NOMO-1 (cell line): ENCODE data around the gene TSPAN12.

ENCODE experiments used
- DNase-seq, 2 experiments: peaks; one replicate each; lab custom pipeline; 2025; ENCODE audit not compliant: unreplicated experiment in 2 of 2; lab: John Stamatoyannopoulos, UW

TSPAN12 gene

DNA sequence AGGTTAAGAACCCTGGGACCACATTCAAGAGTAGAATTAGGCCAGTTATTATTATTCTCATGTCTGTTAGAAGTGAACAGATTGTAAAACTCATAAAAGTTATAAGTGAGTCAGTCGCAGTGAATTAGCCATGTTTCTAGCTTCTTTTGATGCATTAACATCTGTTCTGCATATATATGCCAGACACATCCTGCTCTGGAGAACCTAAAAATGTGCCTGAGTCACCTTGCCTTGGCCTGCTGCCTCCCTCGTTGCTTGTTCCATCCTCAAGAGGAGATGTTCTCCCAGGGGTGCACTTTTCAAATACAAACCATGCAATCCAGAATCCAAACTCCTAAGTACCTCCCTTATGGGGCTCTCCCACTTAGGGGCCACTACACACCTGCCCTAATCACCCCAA lies 14.8 kb downstream of the TSPAN12 start:
- DNase-seq = no peak

- DNase-seq = no peak
Measured at GRCh38 chr7:120842121-120842621, 15.8 kb downstream of the TSPAN12 start.

DNA sequence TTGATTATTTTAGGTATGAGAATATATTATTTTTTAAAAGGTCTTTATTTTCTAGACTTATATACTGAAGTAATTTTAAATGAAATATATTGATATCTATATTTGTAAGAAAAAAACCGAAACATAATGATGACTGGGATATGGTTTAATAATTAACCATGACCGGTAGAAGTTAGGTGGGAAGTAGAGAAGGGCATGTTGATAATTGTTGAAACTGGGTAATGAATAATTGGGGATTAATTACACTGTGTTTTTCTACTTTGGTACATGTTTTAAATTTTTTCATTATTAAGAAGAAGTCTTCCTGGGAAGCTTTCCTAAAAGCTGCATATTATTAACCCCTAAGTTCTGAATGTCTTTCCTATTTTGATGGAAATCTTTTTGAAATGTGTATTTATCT lies 16.3 kb downstream of the TSPAN12 start:
- DNase-seq = no peak

GRCh38 chr7:120838281-120838682 lies 19.7 kb downstream of the TSPAN12 start:
- no peak for DNase-seq

- no peak for DNase-seq
Measured at GRCh38 chr7:120837599-120837998, 20.3 kb downstream of the TSPAN12 start.

GRCh38 chr7:120836556-120837115 lies 21.3 kb downstream of the TSPAN12 start:
- no peak for DNase-seq

GRCh38 chr7:120834726-120835125 lies 23.2 kb downstream of the TSPAN12 start:
- no peak for DNase-seq

DNA sequence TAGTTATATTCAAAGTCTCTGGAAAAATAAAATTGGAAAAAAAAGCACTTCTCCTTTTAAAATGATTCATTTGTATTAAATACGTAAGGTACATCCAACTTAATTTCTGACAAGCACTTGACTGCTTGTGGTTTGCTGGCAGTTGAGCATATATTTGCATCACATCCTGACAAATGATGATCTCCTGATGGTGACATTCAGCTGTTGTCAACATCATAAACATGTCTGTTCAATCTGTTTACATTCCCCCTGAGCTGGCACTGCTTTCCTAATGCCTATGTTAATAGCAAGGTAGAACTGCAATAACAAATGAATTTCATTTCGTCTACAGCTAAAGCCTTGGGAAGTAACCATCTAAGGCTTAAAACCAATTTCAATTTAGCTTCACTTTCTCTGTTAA lies 24.4 kb downstream of the TSPAN12 start:
- DNase-seq = no peak

DNA sequence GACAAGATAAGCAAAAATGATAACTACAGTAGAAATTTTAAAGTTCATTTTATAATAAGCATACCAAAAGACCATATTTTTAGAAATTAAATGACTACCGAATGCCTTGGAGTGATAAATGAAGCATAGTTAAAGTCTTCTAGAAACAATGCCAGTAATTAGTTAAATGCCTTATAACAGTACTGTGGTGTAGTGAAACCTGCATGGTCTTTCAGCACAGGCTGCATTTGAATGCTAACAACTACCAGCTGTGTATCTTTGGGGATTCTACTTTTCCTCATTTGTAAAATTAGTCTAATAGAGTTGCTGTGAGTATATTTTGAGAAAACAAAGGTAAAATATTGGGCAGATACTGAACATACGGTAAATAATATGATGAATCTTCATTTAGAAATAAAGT lies 25.1 kb downstream of the TSPAN12 start:
- DNase-seq = no peak

GRCh38 chr7:120831260-120831659 lies 26.7 kb downstream of the TSPAN12 start:
- DNase-seq = no peak

GRCh38 chr7:120829487-120829886 lies 28.5 kb downstream of the TSPAN12 start:
- DNase-seq = no peak

DNA sequence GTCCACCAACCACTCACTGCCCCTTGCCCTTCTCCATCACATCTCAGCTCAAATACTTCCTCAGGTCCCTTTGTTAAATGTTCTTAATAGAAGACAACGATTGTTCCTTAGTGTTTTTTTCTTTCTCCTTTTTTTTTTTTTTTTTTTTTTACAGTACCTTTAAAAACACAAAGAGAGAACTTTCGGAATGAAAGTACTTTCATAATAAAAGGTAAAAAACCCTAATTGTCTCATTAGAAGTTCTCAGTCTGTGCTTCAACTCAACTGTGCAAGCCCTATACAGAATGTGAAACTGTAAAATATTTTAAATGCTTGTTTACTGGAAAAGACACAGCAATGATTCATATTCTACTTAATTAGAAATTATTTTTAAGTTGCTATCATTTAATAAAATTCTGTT lies 29.4 kb downstream of the TSPAN12 start:
- DNase-seq = no peak

DNA sequence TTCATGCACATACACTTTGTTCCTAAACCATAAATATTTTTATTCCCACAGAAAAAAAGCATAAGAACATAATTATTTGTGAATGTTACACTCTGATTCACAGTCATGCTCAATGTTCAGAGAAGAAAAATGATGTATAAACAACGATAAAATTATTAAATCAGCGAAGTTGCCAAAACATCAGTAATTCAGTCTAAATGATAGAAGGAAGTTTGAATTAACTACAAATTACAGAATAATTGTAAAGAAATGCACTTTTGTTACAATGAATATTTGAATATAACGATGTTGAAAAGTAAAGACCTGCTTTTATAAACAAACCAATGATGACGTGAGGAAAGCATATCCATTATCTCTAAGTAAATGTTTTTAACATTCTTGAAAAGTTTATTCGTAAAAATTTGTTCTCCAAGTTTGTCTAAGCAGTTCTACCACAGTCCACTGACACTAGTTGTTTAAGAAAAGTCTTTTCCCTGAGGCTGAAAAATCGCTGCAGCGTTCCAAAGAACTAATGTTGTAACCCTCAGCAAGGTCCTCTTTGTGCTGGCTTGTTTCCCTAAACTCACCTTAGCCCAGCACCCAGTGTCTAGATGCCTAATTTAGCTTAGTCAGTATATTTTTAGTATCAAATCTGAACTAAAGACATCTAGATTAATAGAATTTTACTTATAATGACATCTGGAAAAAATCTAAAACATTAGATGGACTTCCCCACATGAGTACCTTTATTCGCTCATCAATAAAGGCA lies 30.4 kb downstream of the TSPAN12 start:
- no peak for DNase-seq

- DNase-seq = no peak
Measured at GRCh38 chr7:120825576-120825975, 32.4 kb downstream of the TSPAN12 start.

DNA sequence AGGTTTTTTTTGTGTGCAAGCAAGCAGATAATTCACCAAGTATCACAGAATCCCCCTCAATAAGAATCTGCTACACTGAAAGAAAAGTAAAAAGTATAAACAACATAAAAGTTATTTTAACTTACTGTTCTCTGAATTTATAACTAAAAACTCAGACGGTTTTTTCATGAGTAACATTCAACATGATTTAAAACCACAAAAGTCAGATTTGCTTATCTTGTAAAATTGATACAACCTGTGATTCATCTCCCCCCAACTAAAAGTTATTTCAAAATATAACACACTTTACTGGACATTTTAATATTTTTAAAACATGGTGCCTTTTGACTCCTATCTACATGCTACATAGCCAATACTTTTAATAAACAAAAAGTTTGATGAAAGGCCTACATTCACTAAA lies 32.8 kb downstream of the TSPAN12 start:
- DNase-seq = no peak

GRCh38 chr7:120819861-120820260 lies 38.1 kb downstream of the TSPAN12 start:
- no peak for DNase-seq

- no peak for DNase-seq
Measured at GRCh38 chr7:120817851-120818250, 40.1 kb downstream of the TSPAN12 start.

DNA sequence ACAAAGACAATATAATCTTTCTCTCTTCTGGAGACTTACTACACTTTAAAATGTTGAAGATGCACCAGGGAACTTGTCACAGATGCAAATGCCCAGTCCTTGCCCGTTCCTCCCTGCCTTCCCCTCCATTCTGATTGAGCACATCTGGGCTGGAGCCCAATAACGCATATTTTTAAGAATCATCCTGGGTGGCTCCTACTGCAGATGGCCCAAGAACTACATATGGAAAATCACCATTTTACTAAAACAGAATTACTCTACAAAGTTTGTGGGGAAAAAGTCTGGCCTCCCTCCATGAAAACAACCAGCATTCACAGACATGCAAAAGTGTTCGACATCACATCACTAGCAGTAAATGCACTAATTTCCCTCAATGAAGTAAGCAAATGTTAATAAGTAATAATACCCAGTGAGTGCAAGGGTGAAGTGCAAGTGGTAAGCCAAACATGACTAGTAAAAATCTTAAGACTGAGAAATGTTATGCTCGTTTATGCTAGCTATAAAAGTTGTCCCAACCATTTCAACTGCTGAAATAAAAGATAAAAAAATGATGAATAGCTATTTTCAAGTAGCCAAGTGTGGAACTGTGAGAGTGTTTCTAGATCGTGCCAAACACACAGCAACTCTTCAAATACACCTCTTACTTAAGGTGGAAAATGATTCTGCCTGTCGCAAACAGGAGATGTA lies 43.5 kb downstream of the TSPAN12 start:
- no peak for DNase-seq

DNA sequence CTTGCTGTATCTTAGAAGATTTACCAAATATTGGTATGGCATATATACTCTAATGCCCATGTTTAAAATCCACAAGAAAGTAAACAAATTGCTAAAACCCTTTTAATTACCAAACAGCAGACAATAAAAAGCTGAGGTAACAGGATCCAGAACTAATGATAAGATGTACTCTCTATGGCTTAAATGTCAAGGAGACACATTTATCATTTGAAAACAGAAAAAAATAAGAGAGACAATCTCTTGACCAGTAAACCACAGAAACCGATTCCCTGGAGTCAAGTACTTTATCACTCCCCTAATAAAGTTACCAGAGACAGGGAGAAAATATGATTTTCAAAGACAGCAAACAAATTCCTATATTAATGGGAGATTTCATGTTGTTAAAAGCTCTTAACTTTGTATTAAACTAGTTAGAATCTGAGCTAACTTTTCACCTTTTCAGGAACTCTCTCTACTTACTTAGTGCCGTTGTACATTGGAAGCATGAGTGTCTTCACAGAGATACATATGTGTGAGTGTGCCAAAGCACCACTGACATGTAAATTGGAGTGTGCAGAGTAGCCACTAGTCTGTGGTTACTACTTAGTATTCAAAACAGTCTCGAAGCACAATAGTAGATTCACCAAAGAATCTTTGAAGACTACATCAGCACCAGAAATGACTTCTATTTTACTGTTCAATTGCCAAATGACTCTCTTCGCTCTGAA lies 44.2 kb downstream of the TSPAN12 start:
- DNase-seq = no peak

- no peak for DNase-seq
Measured at GRCh38 chr7:120813089-120813488, 44.9 kb downstream of the TSPAN12 start.

GRCh38 chr7:120809260-120809659 lies 48.7 kb downstream of the TSPAN12 start:
- no peak for DNase-seq
